Measurements from ENCODE around the gene SH2D7.

The SH2D7 gene

DNA sequence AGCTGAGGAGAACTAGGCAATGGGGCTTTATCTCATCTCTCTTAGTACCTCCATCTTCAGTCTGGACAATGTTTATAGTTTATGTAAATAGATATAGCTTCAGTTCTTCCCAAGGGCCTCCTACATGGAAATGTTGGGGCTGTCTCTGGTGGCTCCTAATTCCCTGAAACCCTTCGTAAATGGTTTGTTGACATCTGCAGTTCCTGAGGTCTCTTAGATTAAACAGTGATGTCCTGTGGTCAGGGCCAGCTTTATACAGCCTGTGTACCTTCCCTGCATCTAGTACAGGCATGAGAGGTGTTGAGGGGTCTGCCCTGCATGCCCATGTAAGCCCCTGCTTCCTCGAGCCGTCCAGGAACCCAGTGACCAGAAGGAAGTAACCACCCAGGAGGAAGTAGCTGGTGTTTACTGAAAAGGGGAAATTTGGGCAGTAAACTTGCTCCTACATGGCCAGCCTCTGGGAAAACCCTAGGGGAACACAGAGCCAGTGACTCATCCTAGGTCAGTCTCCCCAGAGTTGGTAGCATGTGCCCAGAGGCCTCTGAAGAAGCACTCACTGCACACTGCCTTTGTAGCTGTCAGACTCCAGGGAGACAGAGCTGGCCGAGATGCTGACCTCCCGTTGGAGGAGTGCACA is 10.1 kb upstream of the SH2D7 start:
- TF ChIP-seq, protein P1, sequence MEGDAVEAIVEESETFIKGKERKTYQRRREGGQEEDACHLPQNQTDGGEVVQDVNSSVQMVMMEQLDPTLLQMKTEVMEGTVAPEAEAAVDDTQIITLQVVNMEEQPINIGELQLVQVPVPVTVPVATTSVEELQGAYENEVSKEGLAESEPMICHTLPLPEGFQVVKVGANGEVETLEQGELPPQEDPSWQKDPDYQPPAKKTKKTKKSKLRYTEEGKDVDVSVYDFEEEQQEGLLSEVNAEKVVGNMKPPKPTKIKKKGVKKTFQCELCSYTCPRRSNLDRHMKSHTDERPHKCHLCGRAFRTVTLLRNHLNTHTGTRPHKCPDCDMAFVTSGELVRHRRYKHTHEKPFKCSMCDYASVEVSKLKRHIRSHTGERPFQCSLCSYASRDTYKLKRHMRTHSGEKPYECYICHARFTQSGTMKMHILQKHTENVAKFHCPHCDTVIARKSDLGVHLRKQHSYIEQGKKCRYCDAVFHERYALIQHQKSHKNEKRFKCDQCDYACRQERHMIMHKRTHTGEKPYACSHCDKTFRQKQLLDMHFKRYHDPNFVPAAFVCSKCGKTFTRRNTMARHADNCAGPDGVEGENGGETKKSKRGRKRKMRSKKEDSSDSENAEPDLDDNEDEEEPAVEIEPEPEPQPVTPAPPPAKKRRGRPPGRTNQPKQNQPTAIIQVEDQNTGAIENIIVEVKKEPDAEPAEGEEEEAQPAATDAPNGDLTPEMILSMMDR (IDR thresholded peaks at IDR 0.05), result no peak
- TF ChIP-seq ZFX (IDR thresholded peaks at IDR 0.05; ENCODE audit: borderline replicate concordance), result no peak
- H3K27ac ChIP-seq, result no peak overlapping the region

DNA sequence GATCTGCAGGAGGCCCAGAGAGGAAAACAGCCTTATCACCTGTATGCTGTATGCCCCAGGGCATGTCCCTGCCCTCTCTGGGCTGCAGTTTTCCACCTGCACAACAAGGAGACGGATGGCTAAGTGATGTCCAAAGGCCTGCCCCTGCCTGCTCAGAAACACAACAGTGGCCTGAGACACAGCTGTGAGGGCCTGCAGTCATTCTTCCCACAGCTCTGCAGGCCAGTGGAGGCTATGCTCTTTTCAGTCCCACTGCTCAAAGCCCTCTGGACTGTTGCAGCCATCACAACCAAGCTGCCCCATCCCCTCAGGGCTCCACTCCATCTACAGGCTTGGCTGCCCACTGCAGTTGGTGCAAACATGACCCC is 9.6 kb upstream of the SH2D7 start:
- no peak overlapping the region for H3K27ac ChIP-seq
- TF ChIP-seq, protein P1 (IDR thresholded peaks at IDR 0.05), result no peak
- no peak for TF ChIP-seq ZFX (IDR thresholded peaks at IDR 0.05; ENCODE audit: borderline replicate concordance)

DNA sequence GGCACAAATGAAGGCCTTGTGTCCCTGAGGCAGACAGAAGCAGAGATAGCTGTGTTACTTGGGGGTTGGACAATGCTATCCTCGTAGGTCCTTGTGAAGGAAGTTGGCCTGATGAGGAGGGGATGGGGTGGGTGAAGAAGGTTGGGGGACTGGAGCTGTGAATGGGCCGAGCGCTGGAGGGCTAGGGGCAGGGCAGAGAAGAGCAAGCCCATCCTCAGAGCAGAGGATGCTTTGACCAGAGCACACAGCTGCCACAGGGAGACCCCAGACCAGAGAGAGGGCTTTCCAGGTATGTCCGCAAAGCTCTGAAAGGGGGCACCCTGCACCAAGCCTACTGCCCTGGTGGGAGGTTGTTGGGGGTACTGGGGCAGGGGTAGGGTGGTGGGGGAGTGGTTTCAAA is 9.2 kb upstream of the SH2D7 start:
- H3K27ac ChIP-seq, result no peak overlapping the region
- TF ChIP-seq, protein P1 (IDR thresholded peaks at IDR 0.05), result no peak
- TF ChIP-seq ZFX (IDR thresholded peaks at IDR 0.05; ENCODE audit: borderline replicate concordance), result no peak

GRCh38 chr15:78083687-78084448 is 8.5 kb upstream of the SH2D7 start:
- no peak overlapping the region for H3K27ac ChIP-seq
- TF ChIP-seq ZFX (IDR thresholded peaks at IDR 0.05; ENCODE audit: borderline replicate concordance), result no peak
- TF ChIP-seq, protein P1 (IDR thresholded peaks at IDR 0.05), result no peak

- no peak for TF ChIP-seq ZFX (IDR thresholded peaks at IDR 0.05; ENCODE audit: borderline replicate concordance)
- TF ChIP-seq, protein P1 (IDR thresholded peaks at IDR 0.05), result no peak
- H3K27ac ChIP-seq, result no peak overlapping the region
These were observed 8.0 kb upstream of the SH2D7 start for GRCh38 chr15:78084449-78084750.

GRCh38 chr15:78085928-78086327 is 6.4 kb upstream of the SH2D7 start:
- no peak overlapping the region for H3K27ac ChIP-seq
- TF ChIP-seq, protein P1 (IDR thresholded peaks at IDR 0.05), result no peak
- no peak for TF ChIP-seq ZFX (IDR thresholded peaks at IDR 0.05; ENCODE audit: borderline replicate concordance)
